A204.1 (cell line): ENCODE results near the gene CACNA1F.
"Not testable (repeated sequence)": the region's sequence is repeated elsewhere in the genome, so short reads cannot be mapped to it uniquely, and the experiment has no call there.

Source experiments
- FAIRE-seq: peaks from 2 replicates; lab custom pipeline; 2012; peaks lifted over from hg19 to GRCh38; lab: Jason Lieb, UNC

CACNA1F gene

DNA sequence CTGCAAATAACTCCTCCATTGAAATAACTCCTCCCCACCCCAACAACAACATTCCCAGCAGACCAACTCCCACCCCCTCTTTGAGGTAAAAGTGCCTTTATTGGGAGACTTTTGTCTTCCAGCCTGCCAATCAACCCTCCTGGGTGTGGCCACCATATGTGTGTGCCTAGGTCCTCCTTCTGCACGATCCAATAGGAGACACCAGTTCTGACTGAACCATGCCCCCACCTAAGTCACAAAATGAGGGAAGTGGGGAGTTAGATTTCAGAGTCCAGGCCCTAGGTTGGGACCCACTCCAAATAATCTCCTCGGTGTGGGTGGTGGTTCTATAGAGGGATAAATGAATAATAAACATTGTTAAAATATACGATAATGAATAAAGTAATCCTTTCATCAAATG is 58.4 kb downstream of the CACNA1F start:
- FAIRE-seq: no peak

DNA sequence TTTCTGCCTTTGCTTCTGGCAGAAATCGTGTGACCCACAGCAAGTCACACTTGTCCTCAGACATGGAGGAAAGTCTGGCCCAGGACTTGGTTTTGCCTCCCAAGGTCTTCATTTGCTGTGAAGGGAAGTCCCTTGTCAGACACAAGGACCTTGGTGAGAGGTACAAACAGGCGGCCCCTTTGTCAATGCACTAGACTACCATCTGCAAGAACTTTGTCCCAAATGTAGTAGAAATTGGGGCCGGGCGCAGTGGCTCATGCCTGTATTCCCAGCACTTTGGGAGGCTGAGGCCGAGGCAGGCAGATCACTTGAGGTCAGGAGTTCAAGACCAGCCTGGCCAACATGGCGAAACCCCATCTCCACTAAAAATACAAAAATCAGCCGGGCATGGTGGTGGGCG is 59.6 kb downstream of the CACNA1F start:
- FAIRE-seq: not testable (repeated sequence)

DNA sequence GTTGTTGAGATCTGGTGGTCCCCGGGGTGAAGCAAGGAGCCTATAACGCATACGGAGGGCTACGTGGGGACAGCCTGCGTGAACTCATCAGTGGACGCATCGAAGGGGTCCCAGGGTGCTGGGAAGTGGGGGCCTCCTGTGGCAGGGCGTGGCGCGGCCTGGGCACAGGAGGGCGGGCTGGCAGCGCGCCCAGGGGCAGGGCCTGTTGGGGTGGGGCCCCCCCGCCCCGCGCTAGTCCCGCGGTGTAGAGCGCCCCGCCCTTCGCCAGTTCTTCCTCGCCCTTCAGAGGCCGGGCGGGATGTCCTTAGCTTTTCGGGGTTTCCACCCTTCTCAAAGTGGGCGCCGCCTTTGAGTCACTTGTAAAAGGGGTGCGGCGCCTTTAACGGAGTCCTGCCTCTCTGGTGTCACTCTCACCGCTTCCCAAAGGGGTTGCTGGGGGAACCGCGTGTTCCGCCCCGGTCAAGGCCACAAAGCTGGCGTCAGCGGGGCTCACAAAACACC is 60.8 kb downstream of the CACNA1F start:
- FAIRE-seq: no peak

DNA sequence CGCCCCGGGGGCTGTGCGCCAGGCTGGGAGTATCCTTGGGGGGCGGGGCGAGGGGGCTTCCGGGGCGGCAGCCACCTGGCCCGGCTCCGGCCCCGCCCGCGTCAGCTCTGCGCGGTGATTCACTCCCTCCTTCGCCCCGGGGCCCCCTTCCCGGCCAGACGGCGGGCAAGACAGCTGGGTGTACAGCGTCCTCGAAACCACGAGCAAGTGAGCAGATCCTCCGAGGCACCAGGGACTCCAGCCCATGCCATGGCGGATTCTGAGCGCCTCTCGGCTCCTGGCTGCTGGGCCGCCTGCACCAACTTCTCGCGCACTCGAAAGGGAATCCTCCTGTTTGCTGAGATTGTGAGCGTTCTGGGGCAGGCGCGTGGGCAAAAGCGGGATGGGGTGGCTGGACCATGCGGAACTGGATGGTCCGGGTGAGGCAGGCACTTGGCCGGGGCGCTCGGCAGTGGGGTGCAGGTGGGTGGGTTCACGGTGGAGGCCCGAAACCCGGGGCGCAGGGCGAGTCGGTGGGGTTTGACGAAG is 61.3 kb downstream of the CACNA1F start, which contains the start of gene PLP2:
PLP2 (plus strand) TSS at position 147 of the 528 bp plus-strand sequence; CDS start at position 250, 103 bp downstream.
- FAIRE-seq: no peak

DNA sequence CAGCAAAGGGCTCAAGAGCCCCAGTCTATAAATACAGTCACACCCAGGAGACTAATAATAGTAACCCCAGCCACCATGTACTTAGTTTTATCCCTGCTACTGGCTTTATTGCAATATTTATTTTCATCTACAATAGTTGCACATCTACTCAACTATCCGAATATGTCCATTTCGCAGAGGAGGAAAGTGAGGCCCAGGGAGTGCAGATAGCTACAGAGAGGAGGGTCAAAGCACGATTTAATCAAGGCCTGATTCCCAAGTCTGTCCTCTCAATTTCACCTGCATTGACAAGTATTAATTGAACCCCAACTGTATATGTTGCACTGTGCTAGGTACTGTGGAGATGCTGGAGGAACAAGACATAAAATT is 65.4 kb downstream of the CACNA1F start:
- FAIRE-seq: no peak

DNA sequence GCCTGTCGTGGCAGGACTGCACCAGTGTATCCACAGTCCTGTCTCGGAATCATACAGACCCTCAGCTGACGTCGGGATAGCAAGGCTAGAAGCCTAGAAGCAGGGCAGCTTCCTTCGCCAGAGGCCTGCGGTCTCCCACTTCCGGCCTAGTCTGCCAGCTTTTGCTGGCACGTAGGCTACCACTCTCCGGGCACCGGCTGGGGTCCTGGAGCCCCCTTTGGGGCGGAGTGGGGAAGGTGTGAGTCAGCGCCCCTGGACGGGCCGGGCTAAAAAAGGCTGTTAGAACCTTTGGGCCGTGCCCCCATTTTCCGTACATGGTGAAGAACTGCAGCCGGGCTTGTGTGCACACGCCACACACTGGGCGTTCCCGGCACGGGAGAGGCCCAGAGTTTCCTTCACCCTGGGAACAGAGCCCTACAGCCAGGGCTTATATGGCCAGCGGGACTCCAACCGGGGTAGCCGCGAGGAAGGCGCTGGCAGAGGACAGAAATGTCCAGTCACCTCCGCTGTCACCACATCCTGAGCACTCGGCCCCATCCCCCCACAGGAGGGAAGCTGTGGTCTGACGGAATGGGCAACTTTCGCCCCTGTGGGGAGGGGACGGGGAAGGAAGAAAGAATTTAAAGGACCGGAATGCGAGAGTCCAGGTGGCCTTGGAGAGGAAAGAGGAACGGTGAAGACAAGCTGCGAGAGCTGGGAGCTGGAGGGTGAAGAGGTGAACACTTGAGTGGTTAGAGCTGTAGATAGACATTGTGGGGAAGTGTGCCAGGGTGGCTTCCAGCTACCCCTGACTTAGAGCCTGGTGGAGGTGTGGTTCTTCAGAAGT is 66.0 kb downstream of the CACNA1F start:
- no peak for FAIRE-seq

DNA sequence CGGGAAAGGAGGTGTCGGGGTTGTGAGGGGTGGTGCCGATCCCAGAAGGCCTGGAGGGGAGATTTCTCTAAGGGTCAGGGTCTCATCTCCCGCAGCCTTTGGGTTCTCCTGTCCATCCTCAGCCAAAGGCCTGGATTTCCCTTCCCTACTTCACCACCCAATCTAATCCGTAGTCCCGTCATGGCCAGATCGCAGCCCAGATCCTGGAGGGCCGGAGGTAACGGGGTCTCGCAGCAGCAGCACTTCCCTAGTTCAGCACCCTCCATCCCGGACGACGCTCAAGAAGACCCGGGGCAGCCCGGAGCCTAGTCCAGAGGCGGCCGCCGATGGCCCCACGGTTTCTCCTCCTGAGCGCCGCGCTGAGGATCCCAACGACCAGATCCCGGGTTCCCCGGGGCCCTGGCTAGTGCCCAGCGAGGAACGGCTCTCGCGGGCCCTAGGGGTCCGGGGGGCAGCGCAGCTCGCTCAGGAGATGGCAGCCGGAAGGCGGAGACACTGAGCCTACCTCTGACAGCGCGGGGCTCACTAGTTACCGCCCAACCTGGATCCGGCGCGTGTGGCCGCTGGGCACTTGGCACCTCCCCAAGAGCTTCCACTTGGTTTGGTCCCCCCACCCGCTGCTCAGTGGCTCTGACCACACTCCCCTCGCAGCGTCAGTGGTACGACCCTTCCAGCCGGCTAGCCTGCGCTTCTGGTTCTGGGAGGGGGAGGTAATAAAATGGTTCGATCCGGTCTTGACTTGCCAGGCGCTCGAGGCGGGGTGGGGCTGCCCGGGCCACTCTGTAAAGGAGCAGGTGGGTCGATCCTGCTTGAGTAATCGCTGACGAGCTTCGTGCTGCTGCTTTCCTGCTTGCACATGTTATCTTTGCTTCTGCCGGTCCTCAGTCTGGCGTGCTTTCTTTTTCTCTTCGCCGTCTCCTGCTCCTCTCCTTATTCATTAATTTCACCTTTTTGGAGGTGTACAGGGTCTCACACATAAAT is 66.9 kb downstream of the CACNA1F start:
- no peak for FAIRE-seq

DNA sequence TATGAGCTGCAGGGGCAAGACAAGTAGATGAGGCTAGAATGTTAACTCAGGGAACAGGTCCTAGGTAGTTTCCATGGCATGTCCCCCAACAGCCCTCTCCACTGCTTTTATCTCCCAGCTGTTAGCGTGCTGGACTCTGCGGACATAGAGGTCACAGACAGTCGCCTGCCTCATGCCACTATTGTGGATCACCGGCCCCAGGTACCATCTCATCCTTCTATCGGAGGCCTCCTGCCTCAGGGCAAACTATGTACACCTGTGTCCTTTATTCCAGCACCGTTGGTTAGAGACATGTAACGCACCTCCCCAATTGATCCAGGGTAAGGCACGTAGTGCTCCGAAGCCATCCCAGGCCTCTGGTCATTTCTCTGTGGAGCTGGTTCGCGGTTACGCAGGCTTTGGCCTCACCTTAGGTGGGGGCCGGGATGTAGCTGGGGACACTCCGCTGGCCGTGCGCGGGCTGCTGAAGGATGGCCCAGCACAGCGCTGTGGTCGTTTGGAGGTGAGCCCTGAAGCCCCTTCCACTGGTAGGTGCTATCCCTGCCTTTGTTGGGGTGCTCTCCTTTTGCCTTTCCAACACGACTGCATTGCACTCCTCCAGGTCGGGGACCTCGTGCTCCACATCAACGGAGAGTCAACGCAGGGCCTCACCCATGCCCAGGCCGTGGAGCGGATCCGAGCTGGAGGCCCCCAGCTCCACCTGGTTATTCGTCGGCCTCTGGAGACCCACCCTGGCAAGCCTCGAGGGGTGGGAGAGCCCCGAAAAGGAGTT is 68.4 kb downstream of the CACNA1F start:
- no peak for FAIRE-seq

DNA sequence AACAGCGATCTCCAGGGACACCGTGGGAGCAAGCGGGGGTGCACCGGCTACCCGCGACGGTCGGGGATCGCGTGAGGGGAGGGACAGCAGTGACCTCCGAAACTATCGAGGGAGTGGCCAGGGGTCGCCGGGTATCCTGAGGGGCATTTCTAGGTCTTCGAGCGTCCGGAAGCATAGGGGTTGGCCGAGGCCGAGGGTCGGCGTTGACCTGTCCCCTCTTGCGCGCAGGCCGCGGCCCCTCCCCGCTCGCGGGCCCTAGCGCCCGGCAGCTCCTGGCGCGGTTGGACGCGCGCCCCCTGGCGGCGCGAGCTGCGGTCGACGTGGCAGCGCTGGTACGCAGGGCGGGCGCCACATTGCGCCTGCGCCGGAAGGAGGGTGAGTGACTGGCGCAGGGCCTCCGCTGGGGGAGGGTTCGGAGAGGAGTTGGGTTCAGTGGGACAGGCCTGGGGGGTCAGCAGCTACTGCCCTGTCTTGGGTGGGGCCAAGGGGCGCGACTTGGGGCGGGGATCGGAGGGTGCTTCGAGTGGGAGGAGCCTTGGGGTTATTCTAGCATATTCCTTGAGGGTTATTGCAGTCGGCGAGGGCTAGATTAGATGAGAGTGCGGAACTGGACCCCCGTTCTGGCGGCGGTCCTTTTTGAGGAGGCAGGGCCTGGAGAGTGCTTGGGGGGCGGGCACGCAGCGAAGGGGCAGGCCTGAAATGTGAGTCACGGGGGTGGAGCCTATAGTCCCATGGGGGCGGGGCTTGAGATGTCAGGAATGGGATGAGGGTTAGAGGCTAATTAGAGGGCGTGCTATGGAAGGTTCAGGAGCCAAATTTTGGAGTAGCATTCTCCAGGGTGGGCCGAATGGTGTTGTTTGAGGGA is 69.4 kb downstream of the CACNA1F start:
- FAIRE-seq: no peak

DNA sequence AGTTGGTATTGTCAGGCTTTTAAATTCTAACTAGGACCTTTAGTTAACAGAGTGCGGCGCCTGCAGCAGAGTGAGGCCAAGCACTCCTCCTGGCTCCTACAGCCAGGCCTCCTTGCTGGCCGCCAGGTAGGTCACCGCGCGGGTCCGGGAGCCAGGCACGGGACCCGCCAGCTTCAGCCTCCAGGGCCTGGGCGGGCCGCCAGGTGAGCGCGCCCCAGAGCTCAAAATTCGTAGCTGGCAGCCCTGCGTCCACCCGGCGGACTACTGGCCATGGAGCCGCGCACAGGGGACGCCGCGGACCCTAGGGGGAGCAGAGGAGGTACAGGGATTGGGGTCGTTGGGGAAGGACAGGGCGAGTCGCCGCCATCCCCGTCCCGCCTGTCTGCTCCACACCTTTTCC is 70.5 kb downstream of the CACNA1F start, which contains the start of gene MAGIX:
MAGIX (plus strand) TSS at position 139 of the 400 bp plus-strand sequence; CDS start at position 271, 132 bp downstream.
- FAIRE-seq: no peak

DNA sequence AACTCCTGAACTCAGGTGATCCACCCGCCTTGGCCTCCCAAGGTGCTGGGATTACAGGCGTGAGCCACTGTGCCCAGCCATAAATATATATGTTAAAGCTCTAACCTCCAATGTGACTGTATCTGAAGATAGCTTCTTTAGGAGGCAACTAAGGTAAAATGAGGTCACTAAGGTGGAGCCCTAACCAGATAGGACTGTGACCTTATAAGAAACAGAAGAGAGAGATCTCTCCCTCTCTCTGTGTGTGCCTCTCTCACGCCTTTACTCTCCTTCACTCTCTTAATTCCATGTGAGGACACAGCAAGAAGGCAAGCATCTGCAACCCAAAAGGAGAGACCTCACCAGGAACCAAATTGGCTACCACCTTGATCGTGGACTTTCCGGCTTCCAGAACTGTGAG is 71.5 kb downstream of the CACNA1F start:
- no peak for FAIRE-seq

DNA sequence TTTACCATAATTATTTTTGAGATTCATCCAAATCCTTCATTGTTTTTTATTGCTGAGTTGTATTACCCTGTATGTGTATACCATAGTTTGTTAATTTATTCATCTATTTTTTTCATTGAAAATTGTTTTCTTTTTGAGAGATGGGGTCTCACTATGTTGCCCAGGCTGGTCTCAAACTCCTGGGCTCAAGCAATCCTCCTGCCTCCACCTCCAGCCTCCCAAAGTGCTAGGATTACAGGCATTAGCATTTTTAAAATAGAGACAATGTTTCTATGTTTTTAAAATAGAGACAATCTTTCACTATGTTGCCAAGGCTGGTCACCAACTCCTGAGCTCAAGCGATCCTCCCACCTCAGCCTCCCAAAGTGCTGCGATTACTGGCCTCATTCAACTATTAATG is 72.2 kb downstream of the CACNA1F start:
- no peak for FAIRE-seq

DNA sequence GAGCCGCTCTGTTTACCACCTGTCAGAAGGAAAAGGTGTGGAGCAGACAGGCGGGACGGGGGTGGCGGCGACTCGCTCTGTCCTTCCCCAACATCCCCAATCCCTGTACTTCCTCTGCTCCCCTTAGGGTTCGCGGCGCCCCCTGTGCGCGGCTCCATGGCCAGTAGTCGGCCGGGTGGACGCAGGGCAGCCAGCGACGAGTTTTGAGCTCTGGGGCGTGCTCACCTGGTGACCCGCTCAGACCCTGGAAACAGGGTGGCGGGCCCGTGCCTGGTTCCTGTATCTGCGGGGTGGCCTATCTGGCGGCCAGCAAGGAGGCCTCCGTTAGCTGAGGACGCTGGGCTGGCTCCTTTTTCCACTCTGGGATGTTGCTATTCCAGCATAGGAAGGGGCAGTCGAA is 75.9 kb downstream of the CACNA1F start:
- FAIRE-seq: no peak

DNA sequence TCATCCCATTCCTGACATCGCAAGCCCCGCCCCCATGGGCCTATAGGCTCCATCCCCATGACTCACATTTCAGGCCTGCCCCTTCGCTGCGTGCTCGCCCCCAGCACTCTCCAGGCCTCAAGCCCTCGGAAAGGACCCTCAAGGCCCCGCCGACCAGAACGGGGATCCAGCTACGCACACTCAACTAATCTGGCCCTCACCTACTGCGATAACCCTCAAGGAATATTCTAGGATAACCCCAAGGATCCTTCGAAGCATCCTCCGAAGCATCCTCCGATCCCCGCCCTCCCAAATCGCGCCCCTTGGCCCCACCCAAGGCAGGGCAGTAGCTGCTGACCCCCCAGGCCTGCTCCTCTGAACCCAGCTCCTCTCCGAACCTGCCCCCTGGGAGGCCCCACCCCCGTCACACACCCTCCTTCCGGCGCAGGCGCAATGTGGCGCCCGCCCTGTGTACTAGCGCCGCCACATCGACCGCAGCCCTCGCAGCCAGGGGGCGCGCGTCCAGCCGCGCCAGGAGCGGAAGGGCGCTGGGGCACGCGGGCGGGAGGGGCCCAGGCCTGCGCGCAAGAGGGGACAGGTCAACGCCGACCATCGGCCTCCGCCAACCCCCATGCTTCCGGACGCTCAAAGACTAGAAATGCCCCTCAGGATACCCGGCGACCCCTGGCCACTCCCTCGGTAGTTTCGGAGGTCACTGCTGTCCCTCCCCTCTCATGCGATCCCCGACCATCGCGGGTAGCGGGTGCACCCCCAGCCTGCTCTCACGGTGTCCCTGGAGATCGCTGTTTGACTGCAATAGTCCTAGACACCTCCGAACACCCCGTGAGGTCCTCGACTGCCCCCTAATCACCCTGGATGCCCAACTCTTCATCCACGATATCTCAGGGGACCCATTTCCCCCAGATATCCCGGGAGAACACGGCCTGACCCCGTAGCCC is 77.0 kb downstream of the CACNA1F start:
- FAIRE-seq: no peak

DNA sequence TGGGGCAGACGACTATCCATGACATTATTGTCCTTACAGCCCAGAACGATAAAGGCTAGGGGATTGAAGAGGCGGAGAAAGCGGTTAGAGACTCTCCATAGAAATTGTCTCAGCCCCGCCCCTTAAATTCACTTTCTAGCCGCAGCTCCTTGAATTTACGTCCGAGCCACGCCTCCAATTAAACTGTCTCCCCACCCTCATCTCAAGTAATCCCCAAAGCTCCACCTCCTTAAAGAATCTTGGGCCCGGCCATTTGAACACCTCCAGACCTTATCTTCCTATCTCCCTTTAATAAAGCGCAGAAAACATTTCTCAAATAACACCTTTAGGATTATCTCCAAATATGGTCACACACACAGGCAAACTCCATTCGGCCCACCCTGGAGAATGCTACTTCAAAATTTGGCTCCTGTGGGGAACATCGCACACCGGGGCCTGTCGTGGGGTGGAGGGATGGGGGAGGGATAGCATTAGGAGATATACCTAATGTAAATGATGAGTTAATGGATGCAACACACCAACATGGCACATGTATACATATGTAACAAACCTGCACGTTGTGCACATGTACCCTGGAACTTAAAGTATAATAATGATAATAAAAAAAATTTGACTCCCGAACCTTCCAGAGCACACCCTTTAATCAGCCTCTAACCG is 77.8 kb downstream of the CACNA1F start:
- FAIRE-seq: peak; percentile 49
